DOHH2 (cell line): ENCODE results near the gene RARA.

Experiments used
- CTCF ChIP-seq: fragments of 200-600 bp; sonication (generic); IDR thresholded peaks from one replicate; pipeline ENCODE4 v1.5.1; 2014; ENCODE audit warnings: antibody characterized with exemption, mild to moderate bottlenecking, low read depth, low read length; ENCODE audit not compliant: poor library complexity, severe bottlenecking
- EZH2phosphoT487 ChIP-seq: fragments of 200-600 bp; sonication (generic); IDR thresholded peaks from 2 replicates; pipeline ENCODE4 v1.6.1; 2017; ENCODE audit warnings: borderline replicate concordance, mild to moderate bottlenecking, antibody characterized with exemption, low read length, moderate library complexity, mixed read lengths

- TF ChIP-seq CTCF: no peak
- TF ChIP-seq EZH2phosphoT487: no peak
These were observed at the start of gene RARA for GRCh38 chr17:40309031-40309948.
